Right lobe of liver (tissue), 4 donors: ENCODE results near the gene AP3D1.

Experiments used
- POLR2A ChIP-seq: fragments of 450-650 bp; IDR thresholded peaks from one replicate; pipeline ENCODE4 v1.6.1; 2017; ENCODE audit warnings: antibody characterized with exemption, mild to moderate bottlenecking
- TF ChIP-seq, protein P1 (sequence below), 4 donors: fragments of 200-600 bp in 3 of 4; fragments of 450-650 bp in 1 of 4; IDR thresholded peaks; one replicate each; pipeline versions ENCODE4 v1.5.1 to v1.8.0; 2016 to 2022; ENCODE audit warnings: antibody characterized with exemption in 4 of 4, mild to moderate bottlenecking in 2 of 4
- donor health status: DM: no; HTN: no; CAD: no.
- donor health status: DM: no; HTN: no; CAD: no.
- donor health status: DM: no; HTN: yes; CAD: no.

DNA sequence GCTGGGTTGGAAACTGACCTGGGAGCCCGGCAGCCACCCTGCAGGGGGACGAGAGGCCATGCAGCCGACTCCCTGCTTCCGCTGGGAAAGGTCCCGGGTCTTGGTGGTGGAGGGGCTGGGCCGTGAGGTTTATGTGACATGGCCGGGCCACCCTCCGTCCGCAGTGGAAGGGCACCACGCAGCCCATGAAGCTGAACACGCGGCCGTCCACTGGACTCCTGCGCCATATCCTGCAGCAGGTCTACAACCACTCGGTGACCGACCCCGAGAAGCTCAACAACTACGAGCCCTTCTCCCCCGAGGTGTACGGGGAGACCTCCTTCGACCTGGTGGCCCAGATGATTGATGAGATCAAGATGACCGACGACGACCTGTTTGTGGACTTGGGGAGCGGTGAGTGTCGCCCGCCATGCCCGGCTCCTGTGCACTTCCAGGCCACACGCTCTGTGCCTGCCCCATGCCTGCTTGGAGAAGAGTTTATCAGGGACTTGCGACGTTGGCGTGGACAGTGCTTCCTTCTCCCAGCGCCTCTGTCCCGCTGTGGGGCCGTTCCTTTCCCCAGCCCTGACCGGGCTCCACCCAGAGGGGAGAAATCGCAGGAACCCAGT, 39.6 kb upstream of the AP3D1 start:
- TF ChIP-seq, protein P1, sequence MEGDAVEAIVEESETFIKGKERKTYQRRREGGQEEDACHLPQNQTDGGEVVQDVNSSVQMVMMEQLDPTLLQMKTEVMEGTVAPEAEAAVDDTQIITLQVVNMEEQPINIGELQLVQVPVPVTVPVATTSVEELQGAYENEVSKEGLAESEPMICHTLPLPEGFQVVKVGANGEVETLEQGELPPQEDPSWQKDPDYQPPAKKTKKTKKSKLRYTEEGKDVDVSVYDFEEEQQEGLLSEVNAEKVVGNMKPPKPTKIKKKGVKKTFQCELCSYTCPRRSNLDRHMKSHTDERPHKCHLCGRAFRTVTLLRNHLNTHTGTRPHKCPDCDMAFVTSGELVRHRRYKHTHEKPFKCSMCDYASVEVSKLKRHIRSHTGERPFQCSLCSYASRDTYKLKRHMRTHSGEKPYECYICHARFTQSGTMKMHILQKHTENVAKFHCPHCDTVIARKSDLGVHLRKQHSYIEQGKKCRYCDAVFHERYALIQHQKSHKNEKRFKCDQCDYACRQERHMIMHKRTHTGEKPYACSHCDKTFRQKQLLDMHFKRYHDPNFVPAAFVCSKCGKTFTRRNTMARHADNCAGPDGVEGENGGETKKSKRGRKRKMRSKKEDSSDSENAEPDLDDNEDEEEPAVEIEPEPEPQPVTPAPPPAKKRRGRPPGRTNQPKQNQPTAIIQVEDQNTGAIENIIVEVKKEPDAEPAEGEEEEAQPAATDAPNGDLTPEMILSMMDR (IDR thresholded peaks at IDR 0.05), result no peak
- TF ChIP-seq POLR2A, result no peak
